HepG2 (cell line): Measurements from ENCODE around the gene SRR. TPM values are rescaled to one million over a fixed set of nuclear protein-coding genes. Genes with fewer than 3 reads are reported as not detected.

ENCODE experiments used
- DBP ChIP-seq: sonication (generic); formaldehyde crosslinking; IDR thresholded peaks from 2 replicates; pipeline ENCODE4 v1.4.0; 2020; ENCODE audit warnings: missing genetic modification reagents; ENCODE audit errors: not compliant biosample characterization
- HNF1B ChIP-seq: sonication (generic); formaldehyde crosslinking; IDR thresholded peaks from 2 replicates; pipeline ENCODE4 v1.5.1; 2020; ENCODE audit warnings: mild to moderate bottlenecking, moderate library complexity, missing genetic modification reagents
- KDM3A ChIP-seq: IDR thresholded peaks from 2 replicates; pipeline ENCODE4 v1.6.1; 2018; ENCODE audit warnings: low read depth, missing compliant biosample characterization
- NONO ChIP-seq, 2 experiments: fragments of 450-650 bp in 1 of 2; sonication (generic) in 1 of 2; formaldehyde crosslinking in 1 of 2; IDR thresholded peaks in 1 of 2; conservative IDR thresholded peaks in 1 of 2; 2 replicates each; pipeline versions ENCODE4 v1.6.1 to v1.8.0; 2017 to 2022; ENCODE audit warnings: mild to moderate bottlenecking in 1 of 2, missing genetic modification reagents in 1 of 2, moderate library complexity in 1 of 2
- RFXANK ChIP-seq: IDR thresholded peaks from 2 replicates; pipeline ENCODE4 v1.6.1; 2016
- RXRA ChIP-seq: sonication (generic); formaldehyde crosslinking; IDR thresholded peaks from 2 replicates; pipeline ENCODE4 v1.5.1; 2020; ENCODE audit warnings: missing genetic modification reagents
- TAF1 ChIP-seq: sonication (generic); formaldehyde crosslinking; IDR thresholded peaks from 2 replicates; pipeline ENCODE4 v1.4.0; 2020; ENCODE audit warnings: missing genetic modification reagents
- TSC22D2 ChIP-seq: sonication (generic); formaldehyde crosslinking; IDR thresholded peaks from 2 replicates; pipeline ENCODE4 v1.5.1; 2020; ENCODE audit warnings: missing genetic modification reagents, mild to moderate bottlenecking, borderline replicate concordance
- U2AF1 ChIP-seq: fragments of 200-400 bp; formaldehyde crosslinking; optimal IDR thresholded peaks from 2 replicates; pipeline ENCODE3; 2017; ENCODE audit warnings: mild to moderate bottlenecking, low read depth, low read length
- XRCC5 ChIP-seq: fragments of 200-400 bp; formaldehyde crosslinking; optimal IDR thresholded peaks from 2 replicates; pipeline ENCODE3; 2017; ENCODE audit warnings: mild to moderate bottlenecking, low read length
- ZNF589 ChIP-seq: sonication (generic); formaldehyde crosslinking; conservative IDR thresholded peaks from 2 replicates; pipeline ENCODE4 v1.8.0; 2022; ENCODE audit warnings: mild to moderate bottlenecking, moderate library complexity, missing genetic modification reagents
- ZNF614 ChIP-seq: IDR thresholded peaks from 2 replicates; pipeline ENCODE4 v1.6.1; 2018; ENCODE audit warnings: missing biosample characterization, missing genetic modification reagents, inconsistent platforms, borderline replicate concordance
- ZSCAN31 ChIP-seq: sonication (generic); formaldehyde crosslinking; IDR thresholded peaks from 2 replicates; pipeline ENCODE4 v1.5.0; 2020; ENCODE audit warnings: low read depth, mild to moderate bottlenecking, missing genetic modification reagents
- polyA plus RNA-seq, 8 experiments: library from polyadenylated mRNA; depleted of rRNA in 3 of 8; stranded (reverse) in 7 of 8; unstranded in 1 of 8; fragments of >200 nt; fragmentation: Illumina TruSeq in 4 of 8; extraction: Trizol in 4 of 8; gene quantifications; 2 replicates each; pipeline versions ENCODE4 v1.2.1 to v1.2.3, GENCODE V29; 2011 to 2016; ENCODE audit warnings: low read depth in 4 of 8, missing spikeins in 1 of 8, mixed read lengths in 1 of 8; ENCODE audit not compliant: insufficient read depth in 1 of 8
- total RNA-seq, 5 experiments: library from RNA; depleted of rRNA; stranded (reverse); fragments of >200 nt; fragmentation: Illumina TruSeq; extraction: Trizol; gene quantifications; 2 replicates each; pipeline ENCODE4 v1.2.3, GENCODE V29; 2016; ENCODE audit warnings: low read depth in 1 of 5
- TF ChIP-seq, protein P1 (sequence below): sonication (generic); formaldehyde crosslinking; IDR thresholded peaks from 2 replicates; pipeline ENCODE4 v1.5.0; 2020; ENCODE audit warnings: missing genetic modification reagents
- TF ChIP-seq, protein P2 (sequence below): sonication (generic); formaldehyde crosslinking; IDR thresholded peaks from 2 replicates; pipeline ENCODE4 v1.8.1; 2023; ENCODE audit warnings: mild to moderate bottlenecking, moderate library complexity, missing genetic modification reagents
- TF ChIP-seq, protein P3 (sequence below): IDR thresholded peaks from 2 replicates; pipeline ENCODE4 v1.6.1; 2018; ENCODE audit warnings: missing genetic modification reagents
- TF ChIP-seq, protein P4 (sequence below): sonication (generic); formaldehyde crosslinking; IDR thresholded peaks from 2 replicates; pipeline ENCODE4 v1.4.0; 2020; ENCODE audit warnings: missing genetic modification reagents

Gene SRR
- total and polyA plus RNA-seq, 2 of the 13 experiments (the other 11 are each of a cell fraction or from before 2014, with no cell fraction given) = 3.6 to 7.8 TPM

GRCh38 chr17:2336215-2336851, 32.6 kb downstream of the SRR start, which contains the start of gene TSR1 (continued):
- TF ChIP-seq TSC22D2 (CRISPR knock-in tag) (peak; percentile 63; the same call in 1 of the 2 replicates), ZSCAN31 (CRISPR knock-in tag) (peak; percentile 78), DBP (CRISPR knock-in tag) (peak; percentile 93), TAF1 (CRISPR knock-in tag) (peak; percentile 93), ZNF589 (CRISPR knock-in tag) (peak; percentile 59), RFXANK (CRISPR knock-in tag) (no peak), U2AF1 (peak; percentile 53), RXRA (0 out of 2 replicates have a peak, but pooled peaks have one; percentile 43), XRCC5 (peak; percentile 45), HNF1B (CRISPR knock-in tag) (no peak; the same call in 1 of the 2 replicates), ZNF614 (CRISPR knock-in tag) (no peak), NONO (IDR thresholded peaks at IDR 0.05) (no peak), NONO (CRISPR knock-in tag; conservative IDR thresholded peaks at IDR 0.05) (peak; percentile 78), KDM3A (CRISPR knock-in tag) (no peak)
- TF ChIP-seq, protein P1, sequence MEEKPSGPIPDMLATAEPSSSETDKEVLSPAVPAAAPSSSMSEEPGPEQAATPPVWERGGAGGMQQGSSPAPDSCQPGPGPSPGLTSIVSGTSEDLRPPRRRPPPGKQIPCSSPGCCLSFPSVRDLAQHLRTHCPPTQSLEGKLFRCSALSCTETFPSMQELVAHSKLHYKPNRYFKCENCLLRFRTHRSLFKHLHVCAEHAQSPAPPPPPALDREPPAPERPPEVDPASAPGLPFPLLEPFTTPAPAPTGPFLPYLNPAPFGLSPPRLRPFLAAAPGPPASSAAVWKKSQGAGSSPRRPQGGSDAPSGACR (CRISPR knock-in tag) = peak; percentile 56; the same call in 1 of the 2 replicates
- TF ChIP-seq, protein P2, sequence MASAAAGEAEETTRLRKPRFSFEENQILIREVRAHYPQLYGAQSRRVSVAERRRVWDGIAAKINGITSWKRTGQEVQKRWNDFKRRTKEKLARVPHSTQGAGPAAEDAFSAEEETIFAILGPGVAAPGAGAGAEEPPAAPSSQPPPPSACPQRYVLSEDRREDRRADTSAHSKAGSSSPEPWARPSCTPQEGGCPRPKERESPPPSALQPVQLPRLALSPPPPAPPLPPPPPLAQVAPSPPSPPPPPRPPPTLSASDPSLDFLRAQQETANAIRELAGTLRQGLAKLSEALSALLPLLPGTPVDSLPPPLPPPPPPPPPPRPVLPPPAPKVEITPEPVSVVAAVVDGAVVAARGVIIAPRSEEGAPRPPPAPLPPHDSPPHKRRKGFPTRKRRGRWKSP (CRISPR knock-in tag) = peak; percentile 95
- TF ChIP-seq, protein P3, sequence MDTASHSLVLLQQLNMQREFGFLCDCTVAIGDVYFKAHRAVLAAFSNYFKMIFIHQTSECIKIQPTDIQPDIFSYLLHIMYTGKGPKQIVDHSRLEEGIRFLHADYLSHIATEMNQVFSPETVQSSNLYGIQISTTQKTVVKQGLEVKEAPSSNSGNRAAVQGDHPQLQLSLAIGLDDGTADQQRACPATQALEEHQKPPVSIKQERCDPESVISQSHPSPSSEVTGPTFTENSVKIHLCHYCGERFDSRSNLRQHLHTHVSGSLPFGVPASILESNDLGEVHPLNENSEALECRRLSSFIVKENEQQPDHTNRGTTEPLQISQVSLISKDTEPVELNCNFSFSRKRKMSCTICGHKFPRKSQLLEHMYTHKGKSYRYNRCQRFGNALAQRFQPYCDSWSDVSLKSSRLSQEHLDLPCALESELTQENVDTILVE (CRISPR knock-in tag) = peak; percentile 68; the same call in 1 of the 2 replicates
- TF ChIP-seq, protein P4, sequence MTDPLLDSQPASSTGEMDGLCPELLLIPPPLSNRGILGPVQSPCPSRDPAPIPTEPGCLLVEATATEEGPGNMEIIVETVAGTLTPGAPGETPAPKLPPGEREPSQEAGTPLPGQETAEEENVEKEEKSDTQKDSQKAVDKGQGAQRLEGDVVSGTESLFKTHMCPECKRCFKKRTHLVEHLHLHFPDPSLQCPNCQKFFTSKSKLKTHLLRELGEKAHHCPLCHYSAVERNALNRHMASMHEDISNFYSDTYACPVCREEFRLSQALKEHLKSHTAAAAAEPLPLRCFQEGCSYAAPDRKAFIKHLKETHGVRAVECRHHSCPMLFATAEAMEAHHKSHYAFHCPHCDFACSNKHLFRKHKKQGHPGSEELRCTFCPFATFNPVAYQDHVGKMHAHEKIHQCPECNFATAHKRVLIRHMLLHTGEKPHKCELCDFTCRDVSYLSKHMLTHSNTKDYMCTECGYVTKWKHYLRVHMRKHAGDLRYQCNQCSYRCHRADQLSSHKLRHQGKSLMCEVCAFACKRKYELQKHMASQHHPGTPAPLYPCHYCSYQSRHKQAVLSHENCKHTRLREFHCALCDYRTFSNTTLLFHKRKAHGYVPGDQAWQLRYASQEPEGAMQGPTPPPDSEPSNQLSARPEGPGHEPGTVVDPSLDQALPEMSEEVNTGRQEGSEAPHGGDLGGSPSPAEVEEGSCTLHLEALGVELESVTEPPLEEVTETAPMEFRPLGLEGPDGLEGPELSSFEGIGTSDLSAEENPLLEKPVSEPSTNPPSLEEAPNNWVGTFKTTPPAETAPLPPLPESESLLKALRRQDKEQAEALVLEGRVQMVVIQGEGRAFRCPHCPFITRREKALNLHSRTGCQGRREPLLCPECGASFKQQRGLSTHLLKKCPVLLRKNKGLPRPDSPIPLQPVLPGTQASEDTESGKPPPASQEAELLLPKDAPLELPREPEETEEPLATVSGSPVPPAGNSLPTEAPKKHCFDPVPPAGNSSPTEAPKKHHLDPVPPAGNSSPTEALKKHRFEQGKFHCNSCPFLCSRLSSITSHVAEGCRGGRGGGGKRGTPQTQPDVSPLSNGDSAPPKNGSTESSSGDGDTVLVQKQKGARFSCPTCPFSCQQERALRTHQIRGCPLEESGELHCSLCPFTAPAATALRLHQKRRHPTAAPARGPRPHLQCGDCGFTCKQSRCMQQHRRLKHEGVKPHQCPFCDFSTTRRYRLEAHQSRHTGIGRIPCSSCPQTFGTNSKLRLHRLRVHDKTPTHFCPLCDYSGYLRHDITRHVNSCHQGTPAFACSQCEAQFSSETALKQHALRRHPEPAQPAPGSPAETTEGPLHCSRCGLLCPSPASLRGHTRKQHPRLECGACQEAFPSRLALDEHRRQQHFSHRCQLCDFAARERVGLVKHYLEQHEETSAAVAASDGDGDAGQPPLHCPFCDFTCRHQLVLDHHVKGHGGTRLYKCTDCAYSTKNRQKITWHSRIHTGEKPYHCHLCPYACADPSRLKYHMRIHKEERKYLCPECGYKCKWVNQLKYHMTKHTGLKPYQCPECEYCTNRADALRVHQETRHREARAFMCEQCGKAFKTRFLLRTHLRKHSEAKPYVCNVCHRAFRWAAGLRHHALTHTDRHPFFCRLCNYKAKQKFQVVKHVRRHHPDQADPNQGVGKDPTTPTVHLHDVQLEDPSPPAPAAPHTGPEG (CRISPR knock-in tag) = peak; percentile 58; the same call in 1 of the 2 replicates
